HEK293 (cell line): ENCODE measurements around the gene SMAD7.

Experiments used
- BCL11A ChIP-seq: fragments of 450-650 bp; formaldehyde crosslinking; IDR thresholded peaks from 2 replicates; pipeline ENCODE4 v1.5.1; 2016; ENCODE audit warnings: low read depth, missing biosample characterization, missing genetic modification characterization
- GLIS1 ChIP-seq: fragments of 450-650 bp; formaldehyde crosslinking; IDR thresholded peaks from 2 replicates; pipeline ENCODE4 v1.5.1; 2016; ENCODE audit warnings: missing biosample characterization, missing genetic modification characterization
- KLF7 ChIP-seq: fragments of 450-650 bp; formaldehyde crosslinking; IDR thresholded peaks from 2 replicates; pipeline ENCODE4 v1.5.1; 2016; ENCODE audit warnings: missing biosample characterization, missing genetic modification characterization, borderline replicate concordance
- MEIS1 ChIP-seq: sonication (generic); formaldehyde crosslinking; IDR thresholded peaks from 2 replicates; pipeline ENCODE4 v1.8.1; 2022; ENCODE audit warnings: missing genetic modification reagents, mild to moderate bottlenecking, borderline replicate concordance
- MYNN ChIP-seq: fragments of 450-650 bp; formaldehyde crosslinking; IDR thresholded peaks from 2 replicates; pipeline ENCODE4 v1.5.1; 2016; ENCODE audit warnings: missing biosample characterization, missing genetic modification characterization, borderline replicate concordance
- SP2 ChIP-seq: fragments of 450-650 bp; formaldehyde crosslinking; IDR thresholded peaks from 2 replicates; pipeline ENCODE4 v1.5.1; 2016; ENCODE audit warnings: missing biosample characterization, missing genetic modification characterization
- SP7 ChIP-seq: fragments of 450-650 bp; formaldehyde crosslinking; IDR thresholded peaks from 2 replicates; pipeline ENCODE4 v1.5.1; 2016; ENCODE audit warnings: missing biosample characterization, missing genetic modification characterization
- YY2 ChIP-seq: fragments of 450-650 bp; formaldehyde crosslinking; IDR thresholded peaks from 2 replicates; pipeline ENCODE4 v1.5.1; 2016; ENCODE audit warnings: missing biosample characterization, missing genetic modification characterization
- ZBTB17 ChIP-seq: fragments of 450-650 bp; formaldehyde crosslinking; IDR thresholded peaks from 2 replicates; pipeline ENCODE4 v1.5.1; 2016; ENCODE audit warnings: missing biosample characterization, missing genetic modification characterization
- ZBTB8A ChIP-seq: fragments of 450-650 bp; formaldehyde crosslinking; IDR thresholded peaks from 2 replicates; pipeline ENCODE4 v1.5.1; 2016; ENCODE audit warnings: missing biosample characterization, missing genetic modification characterization
- ZFP69B ChIP-seq: fragments of 450-650 bp; formaldehyde crosslinking; IDR thresholded peaks from 2 replicates; pipeline ENCODE4 v1.5.1; 2016; ENCODE audit warnings: missing biosample characterization, missing genetic modification characterization
- ZNF132 ChIP-seq: fragments of 450-650 bp; formaldehyde crosslinking; IDR thresholded peaks from 2 replicates; pipeline ENCODE4 v1.5.1; 2017; ENCODE audit warnings: missing biosample characterization, missing genetic modification characterization, borderline replicate concordance
- ZNF146 ChIP-seq: fragments of 450-650 bp; formaldehyde crosslinking; IDR thresholded peaks from 2 replicates; pipeline ENCODE4 v1.5.1; 2016; ENCODE audit warnings: missing biosample characterization, missing genetic modification characterization
- ZNF169 ChIP-seq: fragments of 450-650 bp; formaldehyde crosslinking; IDR thresholded peaks from 2 replicates; pipeline ENCODE4 v1.5.1; 2016; ENCODE audit warnings: missing biosample characterization, missing genetic modification characterization
- ZNF266 ChIP-seq: fragments of 450-650 bp; formaldehyde crosslinking; IDR thresholded peaks from 2 replicates; pipeline ENCODE4 v1.5.1; 2016; ENCODE audit warnings: missing biosample characterization, missing genetic modification characterization, low read depth
- ZNF292 ChIP-seq: fragments of 450-650 bp; formaldehyde crosslinking; IDR thresholded peaks from 2 replicates; pipeline ENCODE4 v1.5.1; 2016; ENCODE audit warnings: low read depth, missing biosample characterization, missing genetic modification characterization, borderline replicate concordance
- ZNF335 ChIP-seq: fragments of 450-650 bp; formaldehyde crosslinking; conservative IDR thresholded peaks from 2 replicates; pipeline ENCODE4 v1.5.1; 2016; ENCODE audit warnings: missing biosample characterization, missing genetic modification characterization
- ZNF423 ChIP-seq: fragments of 450-650 bp; formaldehyde crosslinking; IDR thresholded peaks from 2 replicates; pipeline ENCODE4 v1.5.1; 2016; ENCODE audit warnings: missing biosample characterization, missing genetic modification characterization
- ZNF521 ChIP-seq: fragments of 450-650 bp; formaldehyde crosslinking; IDR thresholded peaks from 2 replicates; pipeline ENCODE4 v1.5.1; 2017; ENCODE audit warnings: missing biosample characterization, mild to moderate bottlenecking, missing genetic modification characterization
- ZNF530 ChIP-seq: fragments of 450-650 bp; formaldehyde crosslinking; IDR thresholded peaks from 2 replicates; pipeline ENCODE4 v1.5.1; 2016; ENCODE audit warnings: low read depth, missing biosample characterization, missing genetic modification characterization
- ZNF76 ChIP-seq: fragments of 450-650 bp; formaldehyde crosslinking; IDR thresholded peaks from 2 replicates; pipeline ENCODE4; 2016; ENCODE audit warnings: low read depth, missing biosample characterization, missing genetic modification characterization, borderline replicate concordance
- ZNF776 ChIP-seq: fragments of 450-650 bp; formaldehyde crosslinking; IDR thresholded peaks from 2 replicates; pipeline ENCODE4 v1.5.0; 2017; ENCODE audit warnings: missing biosample characterization, missing genetic modification characterization, borderline replicate concordance
- TF ChIP-seq, protein P1 (sequence below): fragments of 450-650 bp; formaldehyde crosslinking; IDR thresholded peaks from 2 replicates; pipeline ENCODE4 v1.5.1; 2016; ENCODE audit warnings: missing biosample characterization, missing genetic modification characterization
- TF ChIP-seq, protein P2 (sequence below): fragments of 450-650 bp; formaldehyde crosslinking; IDR thresholded peaks from 2 replicates; pipeline ENCODE4 v1.5.1; 2017; ENCODE audit warnings: missing biosample characterization, mild to moderate bottlenecking, missing genetic modification characterization, moderate library complexity
- TF ChIP-seq, protein P3 (sequence below): fragments of 450-650 bp; formaldehyde crosslinking; IDR thresholded peaks from 2 replicates; pipeline ENCODE4 v1.5.1; 2016; ENCODE audit warnings: missing biosample characterization, missing genetic modification characterization
- TF ChIP-seq, protein P4 (sequence below): fragments of 450-650 bp; formaldehyde crosslinking; IDR thresholded peaks from 2 replicates; pipeline ENCODE4 v1.5.1; 2016; ENCODE audit warnings: missing biosample characterization, missing genetic modification characterization
- TF ChIP-seq, protein P5 (sequence below): fragments of 450-650 bp; formaldehyde crosslinking; IDR thresholded peaks from 2 replicates; pipeline ENCODE4 v1.5.0; 2017; ENCODE audit warnings: missing biosample characterization, missing genetic modification characterization, borderline replicate concordance

The SMAD7 gene

DNA sequence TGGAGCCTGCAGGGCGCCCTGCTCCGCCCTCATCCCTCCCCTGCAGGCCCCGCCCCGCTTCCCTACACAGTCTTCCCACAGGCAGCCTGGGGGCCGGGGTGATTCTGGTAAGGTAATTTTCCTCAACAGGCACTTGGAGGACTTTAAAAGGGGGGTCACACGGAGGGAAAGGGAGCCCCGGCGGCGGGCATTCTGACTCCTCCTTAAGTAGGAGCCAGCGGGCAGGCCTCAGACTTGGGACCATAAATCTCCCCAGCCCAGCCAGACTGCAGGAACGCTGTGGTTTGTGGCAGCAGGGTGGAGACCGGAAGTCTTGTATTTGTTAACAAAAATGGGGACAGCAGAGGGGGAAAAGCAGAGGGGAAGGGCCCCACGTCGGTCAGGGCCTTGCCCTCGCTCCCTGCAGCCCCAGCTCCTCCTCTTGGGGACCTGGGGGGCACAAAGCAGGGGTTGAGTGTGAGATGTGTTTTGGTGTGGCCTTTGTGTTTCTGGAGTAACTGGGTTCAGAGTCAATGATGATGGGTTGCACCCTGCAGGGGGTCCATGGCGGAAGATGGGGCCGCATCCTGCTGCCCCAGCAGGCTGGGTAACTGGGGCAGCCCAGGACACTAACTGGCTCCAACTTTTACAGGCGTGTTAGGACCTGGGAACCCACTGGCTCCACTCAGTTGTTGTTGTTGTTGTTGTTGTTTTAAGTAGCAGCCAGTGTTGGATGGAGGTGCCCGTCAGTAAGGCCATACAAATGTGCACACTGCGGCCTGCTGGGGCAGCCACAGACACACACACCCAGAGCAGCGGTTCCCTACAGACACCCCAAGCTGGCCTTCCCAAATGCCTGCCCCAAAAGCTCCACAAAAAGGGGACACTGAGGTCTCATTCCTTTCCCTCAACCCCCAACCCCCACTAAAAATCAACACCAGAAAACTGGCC is 27.7 kb downstream of the SMAD7 start (continued):
- TF ChIP-seq, protein P1, sequence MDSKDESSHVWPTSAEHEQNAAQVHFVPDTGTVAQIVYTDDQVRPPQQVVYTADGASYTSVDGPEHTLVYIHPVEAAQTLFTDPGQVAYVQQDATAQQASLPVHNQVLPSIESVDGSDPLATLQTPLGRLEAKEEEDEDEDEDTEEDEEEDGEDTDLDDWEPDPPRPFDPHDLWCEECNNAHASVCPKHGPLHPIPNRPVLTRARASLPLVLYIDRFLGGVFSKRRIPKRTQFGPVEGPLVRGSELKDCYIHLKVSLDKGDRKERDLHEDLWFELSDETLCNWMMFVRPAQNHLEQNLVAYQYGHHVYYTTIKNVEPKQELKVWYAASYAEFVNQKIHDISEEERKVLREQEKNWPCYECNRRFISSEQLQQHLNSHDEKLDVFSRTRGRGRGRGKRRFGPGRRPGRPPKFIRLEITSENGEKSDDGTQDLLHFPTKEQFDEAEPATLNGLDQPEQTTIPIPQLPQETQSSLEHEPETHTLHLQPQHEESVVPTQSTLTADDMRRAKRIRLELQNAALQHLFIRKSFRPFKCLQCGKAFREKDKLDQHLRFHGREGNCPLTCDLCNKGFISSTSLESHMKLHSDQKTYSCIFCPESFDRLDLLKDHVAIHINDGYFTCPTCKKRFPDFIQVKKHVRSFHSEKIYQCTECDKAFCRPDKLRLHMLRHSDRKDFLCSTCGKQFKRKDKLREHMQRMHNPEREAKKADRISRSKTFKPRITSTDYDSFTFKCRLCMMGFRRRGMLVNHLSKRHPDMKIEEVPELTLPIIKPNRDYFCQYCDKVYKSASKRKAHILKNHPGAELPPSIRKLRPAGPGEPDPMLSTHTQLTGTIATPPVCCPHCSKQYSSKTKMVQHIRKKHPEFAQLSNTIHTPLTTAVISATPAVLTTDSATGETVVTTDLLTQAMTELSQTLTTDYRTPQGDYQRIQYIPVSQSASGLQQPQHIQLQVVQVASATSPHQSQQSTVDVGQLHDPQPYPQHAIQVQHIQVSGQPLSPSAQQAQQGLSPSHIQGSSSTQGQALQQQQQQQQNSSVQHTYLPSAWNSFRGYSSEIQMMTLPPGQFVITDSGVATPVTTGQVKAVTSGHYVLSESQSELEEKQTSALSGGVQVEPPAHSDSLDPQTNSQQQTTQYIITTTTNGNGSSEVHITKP (tag by site-specific recombination): 0 out of 2 replicates have a peak, but pooled peaks have one; percentile 22
- TF ChIP-seq YY2 (tag by site-specific recombination) (peak; percentile 29; the same call in 1 of the 2 replicates), ZNF335 (tag by site-specific recombination) (peak; percentile 68), KLF7 (tag by site-specific recombination) (0 out of 2 replicates have a peak, but pooled peaks have one; percentile 20), ZNF266 (tag by site-specific recombination) (no peak), BCL11A (tag by site-specific recombination) (no peak), ZNF76 (tag by site-specific recombination) (no peak), ZBTB8A (tag by site-specific recombination) (no peak), ZNF292 (tag by site-specific recombination) (no peak), GLIS1 (tag by site-specific recombination) (peak; percentile 82), MEIS1 (CRISPR knock-in tag) (no peak), ZNF169 (tag by site-specific recombination) (no peak), SP2 (tag by site-specific recombination) (peak; percentile 40), ZNF423 (tag by site-specific recombination) (no peak), MYNN (tag by site-specific recombination) (no peak), SP7 (tag by site-specific recombination) (peak; percentile 77), ZNF146 (tag by site-specific recombination) (no peak), ZNF530 (tag by site-specific recombination) (no peak), ZBTB17 (tag by site-specific recombination) (no peak), ZNF521 (tag by site-specific recombination) (no peak), ZNF132 (tag by site-specific recombination) (no peak), ZNF776 (tag by site-specific recombination) (no peak), ZFP69B (tag by site-specific recombination) (peak; percentile 9; the same call in 1 of the 2 replicates)
- TF ChIP-seq, protein P2, sequence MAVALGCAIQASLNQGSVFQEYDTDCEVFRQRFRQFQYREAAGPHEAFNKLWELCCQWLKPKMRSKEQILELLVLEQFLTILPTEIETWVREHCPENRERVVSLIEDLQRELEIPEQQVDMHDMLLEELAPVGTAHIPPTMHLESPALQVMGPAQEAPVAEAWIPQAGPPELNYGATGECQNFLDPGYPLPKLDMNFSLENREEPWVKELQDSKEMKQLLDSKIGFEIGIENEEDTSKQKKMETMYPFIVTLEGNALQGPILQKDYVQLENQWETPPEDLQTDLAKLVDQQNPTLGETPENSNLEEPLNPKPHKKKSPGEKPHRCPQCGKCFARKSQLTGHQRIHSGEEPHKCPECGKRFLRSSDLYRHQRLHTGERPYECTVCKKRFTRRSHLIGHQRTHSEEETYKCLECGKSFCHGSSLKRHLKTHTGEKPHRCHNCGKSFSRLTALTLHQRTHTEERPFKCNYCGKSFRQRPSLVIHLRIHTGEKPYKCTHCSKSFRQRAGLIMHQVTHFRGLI: peak; percentile 70; the same call in 1 of the 2 replicates
- TF ChIP-seq, protein P3, sequence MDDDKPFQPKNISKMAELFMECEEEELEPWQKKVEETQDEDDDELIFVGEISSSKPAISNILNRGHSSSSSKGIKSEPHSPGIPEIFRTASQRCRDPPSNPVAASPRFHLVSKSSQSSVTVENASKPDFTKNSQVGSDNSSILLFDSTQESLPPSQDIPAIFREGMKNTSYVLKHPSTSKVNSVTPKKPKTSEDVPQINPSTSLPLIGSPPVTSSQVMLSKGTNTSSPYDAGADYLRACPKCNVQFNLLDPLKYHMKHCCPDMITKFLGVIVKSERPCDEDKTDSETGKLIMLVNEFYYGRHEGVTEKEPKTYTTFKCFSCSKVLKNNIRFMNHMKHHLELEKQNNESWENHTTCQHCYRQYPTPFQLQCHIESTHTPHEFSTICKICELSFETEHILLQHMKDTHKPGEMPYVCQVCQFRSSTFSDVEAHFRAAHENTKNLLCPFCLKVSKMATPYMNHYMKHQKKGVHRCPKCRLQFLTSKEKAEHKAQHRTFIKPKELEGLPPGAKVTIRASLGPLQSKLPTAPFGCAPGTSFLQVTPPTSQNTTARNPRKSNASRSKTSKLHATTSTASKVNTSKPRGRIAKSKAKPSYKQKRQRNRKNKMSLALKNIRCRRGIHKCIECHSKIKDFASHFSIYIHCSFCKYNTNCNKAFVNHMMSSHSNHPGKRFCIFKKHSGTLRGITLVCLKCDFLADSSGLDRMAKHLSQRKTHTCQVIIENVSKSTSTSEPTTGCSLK (tag by site-specific recombination): no peak
- TF ChIP-seq, protein P4, sequence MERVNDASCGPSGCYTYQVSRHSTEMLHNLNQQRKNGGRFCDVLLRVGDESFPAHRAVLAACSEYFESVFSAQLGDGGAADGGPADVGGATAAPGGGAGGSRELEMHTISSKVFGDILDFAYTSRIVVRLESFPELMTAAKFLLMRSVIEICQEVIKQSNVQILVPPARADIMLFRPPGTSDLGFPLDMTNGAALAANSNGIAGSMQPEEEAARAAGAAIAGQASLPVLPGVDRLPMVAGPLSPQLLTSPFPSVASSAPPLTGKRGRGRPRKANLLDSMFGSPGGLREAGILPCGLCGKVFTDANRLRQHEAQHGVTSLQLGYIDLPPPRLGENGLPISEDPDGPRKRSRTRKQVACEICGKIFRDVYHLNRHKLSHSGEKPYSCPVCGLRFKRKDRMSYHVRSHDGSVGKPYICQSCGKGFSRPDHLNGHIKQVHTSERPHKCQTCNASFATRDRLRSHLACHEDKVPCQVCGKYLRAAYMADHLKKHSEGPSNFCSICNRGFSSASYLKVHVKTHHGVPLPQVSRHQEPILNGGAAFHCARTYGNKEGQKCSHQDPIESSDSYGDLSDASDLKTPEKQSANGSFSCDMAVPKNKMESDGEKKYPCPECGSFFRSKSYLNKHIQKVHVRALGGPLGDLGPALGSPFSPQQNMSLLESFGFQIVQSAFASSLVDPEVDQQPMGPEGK (tag by site-specific recombination): peak; percentile 54; the same call in 1 of the 2 replicates
- TF ChIP-seq, protein P5, sequence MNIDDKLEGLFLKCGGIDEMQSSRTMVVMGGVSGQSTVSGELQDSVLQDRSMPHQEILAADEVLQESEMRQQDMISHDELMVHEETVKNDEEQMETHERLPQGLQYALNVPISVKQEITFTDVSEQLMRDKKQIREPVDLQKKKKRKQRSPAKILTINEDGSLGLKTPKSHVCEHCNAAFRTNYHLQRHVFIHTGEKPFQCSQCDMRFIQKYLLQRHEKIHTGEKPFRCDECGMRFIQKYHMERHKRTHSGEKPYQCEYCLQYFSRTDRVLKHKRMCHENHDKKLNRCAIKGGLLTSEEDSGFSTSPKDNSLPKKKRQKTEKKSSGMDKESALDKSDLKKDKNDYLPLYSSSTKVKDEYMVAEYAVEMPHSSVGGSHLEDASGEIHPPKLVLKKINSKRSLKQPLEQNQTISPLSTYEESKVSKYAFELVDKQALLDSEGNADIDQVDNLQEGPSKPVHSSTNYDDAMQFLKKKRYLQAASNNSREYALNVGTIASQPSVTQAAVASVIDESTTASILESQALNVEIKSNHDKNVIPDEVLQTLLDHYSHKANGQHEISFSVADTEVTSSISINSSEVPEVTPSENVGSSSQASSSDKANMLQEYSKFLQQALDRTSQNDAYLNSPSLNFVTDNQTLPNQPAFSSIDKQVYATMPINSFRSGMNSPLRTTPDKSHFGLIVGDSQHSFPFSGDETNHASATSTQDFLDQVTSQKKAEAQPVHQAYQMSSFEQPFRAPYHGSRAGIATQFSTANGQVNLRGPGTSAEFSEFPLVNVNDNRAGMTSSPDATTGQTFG: no peak
